ENCODE results near the gene FANK1. TPM values are rescaled to one million over a fixed set of nuclear protein-coding genes. Genes with fewer than 3 reads are reported as not detected.

The FANK1 gene
- total and polyA plus RNA-seq, 11 donors: 0.33 to 1.8 (median 0.44) TPM; not detected in 3

GRCh38 chr10:126016882-126017281, 120.5 kb downstream of the FANK1 start:
- H3K4me1 ChIP-seq: no peaks in the 10 kb centered on the region
- no peaks in the 10 kb centered on the region for H3K9me3 ChIP-seq
- H3K36me3 ChIP-seq: no peaks in the 10 kb centered on the region
- 95 to 100% (median 98%) methylated on average over 3 of the region's 3 CpGs for WGBS, 4 donors
- intact Hi-C loops (cut with DNase I): no loop called here
- DNase-seq (no peak), ATAC-seq (no peak)
- no peak for TF ChIP-seq CTCF (IDR thresholded peaks at IDR 0.05)
- TF ChIP-seq POLR2A (IDR thresholded peaks at IDR 0.05): no peak
- H3K27me3 ChIP-seq: no peaks in the 10 kb centered on the region
- H3K27ac ChIP-seq: no peak overlapping the region
- no peak overlapping the region for H3K4me3 ChIP-seq

GRCh38 chr10:126017961-126018560, 121.7 kb downstream of the FANK1 start:
- Histone ChIP-seq H3K4me1 (no peaks in the 10 kb centered on the region), H3K4me3 (no peak overlapping the region), H3K27ac (no peak overlapping the region), H3K27me3 (no peaks in the 10 kb centered on the region), H3K36me3 (no peaks in the 10 kb centered on the region), H3K9me3 (no peaks in the 10 kb centered on the region)
- no peak for ATAC-seq
- intact Hi-C loops (cut with DNase I): no loop called here
- no peak for DNase-seq
- WGBS, 4 donors: 57 to 74% (median 67%) methylated on average over 2 of the region's 2 CpGs
- TF ChIP-seq POLR2A (IDR thresholded peaks at IDR 0.05) (no peak), CTCF (IDR thresholded peaks at IDR 0.05) (no peak)

- H3K4me3 ChIP-seq: no peak overlapping the region
- 87 to 95% (median 94%) methylated on average over 5 of the region's 5 CpGs for WGBS, 4 donors
- no peak overlapping the region for H3K27ac ChIP-seq
- no peaks in the 10 kb centered on the region for H3K36me3 ChIP-seq
- ATAC-seq (no peak), DNase-seq (no peak)
- no peaks in the 10 kb centered on the region for H3K27me3 ChIP-seq
- intact Hi-C loops (cut with DNase I): no loop called here
- H3K9me3 ChIP-seq: peaks cover 0 to 1% (median 0%) of the 10 kb centered on the region in 12 donors
- TF ChIP-seq POLR2A (IDR thresholded peaks at IDR 0.05) (no peak), CTCF (IDR thresholded peaks at IDR 0.05) (no peak)
- no peaks in the 10 kb centered on the region for H3K4me1 ChIP-seq
Observed at GRCh38 chr10:126021833-126022500, 125.6 kb downstream of the FANK1 start.

- WGBS, 4 donors: 78 to 91% (median 81%) methylated on average over 5 of the region's 5 CpGs
- Histone ChIP-seq H3K4me3 (no peak overlapping the region), H3K27me3 (no peaks in the 10 kb centered on the region), H3K4me1 (no peaks in the 10 kb centered on the region), H3K9me3 (peaks cover 0 to 7% (median 0%) of the 10 kb centered on the region in 12 donors), H3K27ac (no peak overlapping the region), H3K36me3 (no peaks in the 10 kb centered on the region)
- no peak for TF ChIP-seq CTCF (IDR thresholded peaks at IDR 0.05)
- no peak for TF ChIP-seq POLR2A (IDR thresholded peaks at IDR 0.05)
- ATAC-seq (no peak), DNase-seq (no peak)
- intact Hi-C loops (cut with DNase I): no loop called here
Observed at GRCh38 chr10:126022841-126023240, 126.5 kb downstream of the FANK1 start.

Measured in heart left ventricle (tissue), 16 donors.